ENCODE data around the gene PCDH8.
"Not testable (repeated sequence)": the region's sequence is repeated elsewhere in the genome, so short reads cannot be mapped to it uniquely, and the experiment has no call there.

Gene PCDH8

DNA sequence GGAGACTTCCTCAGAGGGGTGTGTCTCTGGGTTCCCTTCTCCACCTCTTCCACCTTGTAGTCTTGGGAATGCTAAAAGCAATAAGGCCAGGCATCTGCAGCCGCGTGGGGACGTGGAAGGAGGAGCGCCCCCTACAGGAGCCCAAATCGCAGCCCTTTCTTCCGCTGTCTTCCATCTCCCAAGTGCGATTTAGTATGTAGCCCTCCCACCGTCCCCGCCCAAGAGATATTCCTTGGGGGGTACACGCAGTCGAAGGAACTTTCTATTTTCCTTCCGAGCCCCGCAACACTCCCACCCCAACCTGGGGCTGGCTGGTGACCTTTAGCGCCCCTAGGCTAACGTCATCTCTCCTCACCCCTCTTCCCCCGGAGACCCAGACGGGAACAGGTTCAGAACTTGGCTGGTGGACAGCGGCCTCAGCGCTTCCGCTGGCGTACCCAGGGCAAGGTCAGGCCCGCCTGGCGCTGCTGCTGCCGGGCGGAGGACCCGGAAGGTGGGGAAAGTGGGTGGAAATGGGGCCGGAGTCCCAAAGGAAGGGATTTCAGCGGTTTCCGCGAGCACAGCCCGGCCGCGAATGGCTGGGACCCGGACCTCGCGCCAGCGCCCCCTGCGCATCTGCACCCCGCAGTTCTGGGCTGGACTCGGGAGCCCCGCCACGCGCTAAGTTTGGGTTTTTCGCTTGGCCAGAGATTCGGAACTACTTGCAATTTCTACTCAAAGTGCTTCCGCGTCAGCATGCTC lies 2.1 kb upstream of the PCDH8 start:
- no peak for DNase-seq

DNA sequence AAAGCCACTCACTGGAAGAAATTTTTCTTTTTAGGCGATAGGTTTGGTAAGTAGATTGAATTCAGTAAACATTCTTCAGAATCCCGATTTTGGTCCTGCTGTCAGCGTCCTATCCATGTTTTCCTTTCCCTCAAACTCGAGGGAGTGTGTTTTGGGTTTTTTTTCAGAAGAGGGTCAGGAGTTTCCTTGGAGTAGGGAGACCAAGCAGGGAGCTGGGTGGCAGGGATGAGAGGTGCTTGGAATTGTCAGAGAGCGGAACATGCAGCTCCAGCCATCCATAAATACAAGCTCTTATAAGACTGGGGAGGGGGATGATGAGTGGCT lies 1.6 kb upstream of the PCDH8 start:
- DNase-seq: no peak

DNA sequence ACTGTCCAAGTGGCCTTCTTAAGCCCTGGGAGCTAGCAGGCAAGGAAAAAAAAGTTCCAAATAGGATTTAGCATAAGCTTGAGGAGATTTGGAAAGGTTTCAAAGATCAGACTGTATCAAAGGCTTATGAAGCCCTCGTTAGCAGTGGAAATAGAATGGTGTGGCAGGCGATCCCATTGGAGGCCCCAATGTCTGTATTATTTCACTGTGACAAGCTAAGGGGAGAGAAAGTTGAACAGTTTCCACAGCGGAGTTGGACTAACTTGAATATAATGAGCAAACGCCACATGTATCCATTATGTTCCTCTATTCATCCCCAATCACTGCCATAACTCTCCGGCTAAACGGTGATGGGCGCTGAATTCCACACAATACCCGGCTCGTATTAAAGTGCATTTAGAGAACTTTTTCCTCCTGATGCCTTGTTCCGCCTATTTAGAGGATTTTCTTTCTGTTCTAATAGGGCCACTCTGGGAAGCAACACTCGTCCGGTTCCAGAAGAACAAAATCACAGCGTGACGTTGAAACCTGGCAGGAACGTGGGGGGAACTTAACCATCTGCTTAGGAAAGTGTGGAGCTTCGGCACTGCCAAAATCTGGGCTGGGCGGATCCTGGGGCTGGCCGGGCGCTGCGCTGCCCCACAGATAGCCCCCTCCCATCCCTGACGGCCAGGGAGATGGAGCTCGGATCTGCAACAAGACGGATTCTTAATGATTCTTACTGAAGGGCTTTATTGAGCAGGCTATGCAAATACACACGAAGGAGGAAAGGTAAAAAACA lies 1.0 kb upstream of the PCDH8 start:
- no peak for DNase-seq

DNA sequence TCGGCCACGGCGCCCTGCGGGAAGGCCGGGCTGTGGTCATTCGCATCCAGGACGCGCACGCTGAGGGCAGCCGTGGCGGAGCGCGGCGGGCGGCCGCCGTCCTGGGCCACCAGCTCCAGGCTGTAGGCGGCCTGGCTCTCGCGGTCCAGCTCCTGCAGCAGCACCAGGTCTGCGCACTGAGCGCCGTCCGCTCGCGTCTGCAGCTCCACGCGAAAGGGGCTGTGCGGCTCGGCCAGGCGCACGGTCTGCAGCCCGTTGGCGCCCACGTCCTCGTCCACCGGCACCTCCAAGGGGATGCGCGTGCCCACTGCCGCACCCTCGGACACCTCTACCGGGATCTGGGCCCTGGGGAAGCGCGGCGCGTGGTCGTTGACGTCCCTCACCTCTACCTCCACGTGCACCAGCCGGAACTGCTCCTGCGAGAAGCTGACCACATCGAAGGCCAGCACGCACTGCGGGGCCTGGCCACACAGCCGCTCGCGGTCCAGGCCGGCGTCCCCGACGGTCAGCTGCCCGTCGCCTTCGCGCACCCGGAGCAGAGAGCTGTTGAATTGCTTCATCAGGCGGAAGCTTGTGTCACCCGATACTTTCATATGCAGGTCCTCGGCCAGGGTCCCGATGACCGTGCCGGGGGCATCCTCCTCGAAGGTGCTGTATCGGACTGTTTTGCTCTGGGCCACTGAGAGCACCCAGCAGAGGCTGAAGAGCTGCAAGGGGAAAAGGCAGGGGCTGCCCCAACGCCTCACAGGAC lies 583 bp downstream of the PCDH8 start:
- no peak for DNase-seq

DNA sequence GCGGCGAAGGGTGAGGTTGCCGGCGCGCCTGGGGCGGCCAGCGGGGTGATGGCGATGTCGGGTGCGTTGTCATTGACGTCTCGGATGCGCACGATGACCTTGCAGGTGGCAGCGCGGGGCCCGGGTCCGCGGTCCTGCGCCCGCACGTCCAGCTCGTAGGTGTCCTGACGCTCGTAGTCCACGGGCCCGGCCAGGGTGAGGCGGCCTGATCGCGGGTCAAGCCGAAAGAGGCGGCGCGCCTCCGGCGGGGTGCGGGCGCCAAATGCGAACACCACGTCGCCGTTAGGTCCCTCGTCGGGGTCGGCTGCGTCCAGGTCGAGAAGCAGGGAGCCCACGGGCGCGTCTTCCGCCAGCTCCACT lies 1.1 kb downstream of the PCDH8 start:
- DNase-seq: no peak

DNA sequence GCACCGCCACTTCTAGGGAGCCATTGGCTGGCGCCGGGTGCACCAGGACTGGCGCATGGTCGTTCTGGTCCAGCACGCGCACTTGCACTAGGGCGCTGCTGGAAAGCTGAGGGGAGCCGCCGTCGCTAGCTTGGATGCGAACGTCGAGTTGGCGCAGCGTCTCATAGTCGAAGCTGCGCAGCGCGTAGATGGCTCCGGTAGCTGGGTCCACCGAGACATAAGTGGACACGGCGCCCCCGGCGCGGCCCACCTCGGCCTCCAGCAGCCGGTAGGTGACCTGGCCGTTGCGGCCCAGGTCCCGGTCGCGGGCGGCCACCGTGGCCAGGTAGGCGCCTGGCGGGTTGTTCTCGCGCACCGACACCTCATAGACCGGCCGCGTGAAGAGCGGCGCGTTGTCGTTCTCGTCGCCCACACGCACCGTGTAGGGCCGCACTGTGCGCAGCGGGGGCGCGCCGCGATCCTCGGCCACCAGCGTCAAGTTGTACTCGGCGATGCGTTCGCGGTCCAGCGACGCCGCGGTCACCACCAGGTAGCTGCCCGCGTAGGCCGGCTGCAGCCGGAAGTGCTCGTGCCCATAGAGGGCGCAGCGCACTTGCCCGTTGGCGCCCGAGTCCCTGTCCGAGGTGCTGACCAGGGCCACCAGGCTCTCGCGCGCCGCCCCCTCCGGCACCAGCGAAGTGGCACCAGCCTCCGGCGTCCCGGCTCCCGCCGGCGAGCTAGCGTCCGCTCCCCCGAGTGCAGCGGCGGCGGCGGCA lies 1.7 kb downstream of the PCDH8 start:
- DNase-seq: no peak

DNA sequence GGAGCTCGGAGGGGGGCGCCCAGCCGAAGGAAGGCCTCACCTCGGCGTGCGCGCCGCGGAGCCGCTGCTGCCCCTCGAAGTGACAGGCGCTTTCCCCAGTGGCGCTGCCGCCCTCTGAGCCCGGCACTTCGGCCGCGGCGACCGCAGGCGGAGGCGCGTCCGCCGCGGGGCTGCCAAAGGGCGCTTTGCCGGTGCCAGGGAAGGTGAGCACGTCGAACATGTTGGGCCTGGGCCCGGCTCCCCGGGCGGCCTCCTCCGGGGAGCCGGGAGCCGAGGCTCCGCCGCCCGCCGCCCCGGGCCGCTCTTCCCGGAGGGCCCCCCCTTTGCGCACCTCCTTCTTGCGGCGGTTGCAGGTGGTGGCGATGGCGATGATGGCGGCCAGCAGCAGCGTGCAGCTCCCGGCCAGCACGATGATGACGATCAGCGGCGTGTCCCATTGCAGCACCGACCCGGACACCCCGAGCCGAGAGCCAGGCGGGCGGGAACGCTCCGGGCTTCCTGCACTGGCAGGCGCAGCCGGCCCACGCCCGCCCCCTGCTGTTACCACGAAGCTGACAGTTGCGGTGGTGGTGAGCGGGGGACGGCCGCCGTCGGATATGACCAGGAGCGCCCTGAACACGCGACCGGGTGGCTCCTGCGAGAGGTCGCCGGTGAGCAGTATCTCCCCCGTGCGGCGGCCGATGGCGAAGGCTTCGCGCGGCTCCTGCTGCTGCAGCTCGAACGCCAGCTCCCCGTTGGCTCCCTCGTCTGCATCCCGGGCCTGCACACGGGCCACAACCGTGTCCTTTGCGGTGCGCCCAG lies 2.5 kb downstream of the PCDH8 start:
- no peak for DNase-seq

DNA sequence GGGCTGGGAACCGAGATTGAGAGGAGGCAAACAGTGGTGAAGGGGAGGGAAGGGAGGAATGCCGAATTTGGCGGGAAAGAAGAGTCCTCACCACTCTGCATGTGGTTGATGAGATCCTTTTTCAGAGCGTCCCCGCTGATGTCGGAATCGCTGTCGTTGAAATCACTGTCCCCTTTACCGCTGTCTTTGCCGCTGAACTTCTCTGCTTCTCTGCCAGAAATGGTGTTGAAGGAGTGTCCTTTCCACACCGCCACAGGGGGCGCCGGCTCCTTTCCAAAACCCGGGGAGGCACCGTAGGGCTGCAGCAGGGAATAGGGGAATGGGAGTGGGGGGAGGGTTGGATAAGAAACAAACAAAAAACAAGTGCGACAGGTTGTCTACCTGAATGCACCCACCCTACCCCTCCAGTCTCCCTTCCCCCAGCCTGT lies 3.1 kb downstream of the PCDH8 start:
- no peak for DNase-seq

DNA sequence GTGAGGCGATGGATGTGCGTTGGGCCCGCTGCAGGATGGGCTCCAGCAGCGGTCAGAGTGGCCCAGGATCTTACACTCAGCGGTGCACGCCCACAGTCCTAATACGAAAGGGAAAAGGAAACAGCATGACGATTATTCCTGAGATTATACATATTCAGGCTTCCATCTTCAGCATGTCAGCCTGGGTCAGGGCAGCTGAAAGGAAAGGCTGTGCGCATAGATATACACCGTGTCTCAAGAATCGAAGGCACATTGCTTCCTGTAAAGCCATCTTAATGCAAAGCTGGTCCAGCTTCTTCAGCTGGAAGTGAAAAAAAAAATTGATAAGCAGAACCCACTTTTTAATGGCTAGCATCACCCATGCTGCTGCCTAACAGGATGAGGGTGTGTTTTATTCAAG lies 3.6 kb downstream of the PCDH8 start:
- DNase-seq: no peak

DNA sequence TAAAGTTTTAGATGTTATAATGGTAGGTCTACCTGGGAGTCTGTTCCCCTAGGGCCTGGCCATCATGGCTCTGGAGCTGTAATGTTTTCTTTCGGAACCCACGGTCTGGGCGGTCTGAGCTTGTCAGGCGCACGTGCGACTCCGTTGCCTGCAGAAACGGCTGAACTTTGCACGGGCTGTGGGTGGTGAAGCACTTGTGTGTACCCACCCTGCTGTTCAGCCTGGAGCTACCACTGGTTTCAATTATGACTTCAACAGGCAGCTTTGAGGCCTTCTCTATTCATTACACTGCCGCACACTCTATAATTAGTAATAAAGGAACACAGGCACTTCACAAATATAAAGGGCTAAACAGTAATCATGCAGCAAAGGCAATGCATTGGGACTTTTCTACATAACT lies 6.0 kb downstream of the PCDH8 start:
- no peak for DNase-seq

DNA sequence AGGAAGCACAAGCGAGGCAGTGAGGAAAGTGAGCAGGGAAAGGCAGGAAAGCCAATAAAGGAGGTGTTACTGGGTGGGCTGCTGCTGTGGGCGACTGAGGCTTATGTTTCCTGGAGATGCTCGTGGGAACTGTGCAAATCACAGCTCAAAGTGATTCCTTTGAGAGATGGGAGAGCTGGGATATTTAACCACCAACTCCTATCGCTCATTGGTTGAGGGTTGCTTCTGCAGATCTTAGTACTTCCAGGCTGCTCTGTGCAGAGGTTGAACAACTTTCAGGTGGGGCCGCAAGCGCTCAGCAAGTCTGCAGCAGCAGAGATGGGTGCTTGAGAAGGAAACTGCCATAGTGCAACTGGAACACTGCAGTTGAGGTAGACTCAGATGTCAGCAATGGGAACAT lies 8.4 kb downstream of the PCDH8 start:
- no peak for DNase-seq

DNA sequence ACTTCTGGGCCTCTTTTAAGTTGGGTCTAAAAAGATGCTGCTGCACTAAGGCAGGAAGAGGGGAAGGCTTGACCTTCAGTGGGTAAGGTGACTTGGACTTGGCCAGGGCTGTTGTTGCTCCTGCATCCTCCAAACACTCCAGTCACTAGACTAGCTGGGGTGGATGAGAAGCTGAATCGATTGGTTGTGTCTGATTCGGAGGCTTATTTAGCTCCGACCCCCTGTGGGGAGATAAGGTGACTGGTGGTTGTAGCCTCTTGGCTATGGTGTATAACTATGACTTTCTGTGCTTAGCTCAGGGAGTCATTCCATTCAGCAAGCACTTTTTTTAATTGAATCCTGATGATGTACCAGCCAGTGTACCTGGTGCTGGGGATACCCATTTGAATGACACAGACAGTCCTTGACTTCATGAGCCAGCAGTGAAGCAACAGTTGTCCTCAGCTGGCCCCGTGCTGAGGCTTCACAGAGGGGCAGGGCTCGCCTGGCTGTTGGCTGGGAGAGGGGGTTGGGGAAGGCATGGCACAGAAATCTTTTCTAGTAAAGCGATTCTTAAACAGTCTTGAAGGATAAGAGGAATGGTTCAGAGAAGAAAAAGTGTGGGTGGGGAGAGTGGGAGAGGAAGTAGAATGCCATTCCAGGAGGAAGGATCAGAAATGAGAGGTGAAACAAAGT lies 9.9 kb downstream of the PCDH8 start:
- no peak for DNase-seq

DNA sequence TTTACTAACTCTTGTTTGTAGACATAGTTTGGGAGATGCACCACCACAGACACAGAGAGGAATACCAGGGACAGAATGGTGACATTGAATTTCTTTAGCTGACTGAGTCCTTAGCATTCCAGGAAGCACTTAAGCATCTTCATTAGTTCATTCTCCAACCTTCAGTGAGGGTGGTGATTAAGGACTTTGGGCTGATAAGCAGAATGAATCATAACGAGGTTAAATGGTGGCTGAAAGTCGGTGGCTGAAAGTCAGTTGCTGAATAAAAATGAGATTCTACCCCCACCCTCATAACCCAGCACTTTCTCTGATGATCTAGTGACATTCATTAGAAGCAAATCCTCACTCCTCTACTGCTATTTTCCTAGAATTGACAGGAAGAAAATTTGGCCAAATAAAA lies 10.6 kb downstream of the PCDH8 start:
- DNase-seq: no peak

DNA sequence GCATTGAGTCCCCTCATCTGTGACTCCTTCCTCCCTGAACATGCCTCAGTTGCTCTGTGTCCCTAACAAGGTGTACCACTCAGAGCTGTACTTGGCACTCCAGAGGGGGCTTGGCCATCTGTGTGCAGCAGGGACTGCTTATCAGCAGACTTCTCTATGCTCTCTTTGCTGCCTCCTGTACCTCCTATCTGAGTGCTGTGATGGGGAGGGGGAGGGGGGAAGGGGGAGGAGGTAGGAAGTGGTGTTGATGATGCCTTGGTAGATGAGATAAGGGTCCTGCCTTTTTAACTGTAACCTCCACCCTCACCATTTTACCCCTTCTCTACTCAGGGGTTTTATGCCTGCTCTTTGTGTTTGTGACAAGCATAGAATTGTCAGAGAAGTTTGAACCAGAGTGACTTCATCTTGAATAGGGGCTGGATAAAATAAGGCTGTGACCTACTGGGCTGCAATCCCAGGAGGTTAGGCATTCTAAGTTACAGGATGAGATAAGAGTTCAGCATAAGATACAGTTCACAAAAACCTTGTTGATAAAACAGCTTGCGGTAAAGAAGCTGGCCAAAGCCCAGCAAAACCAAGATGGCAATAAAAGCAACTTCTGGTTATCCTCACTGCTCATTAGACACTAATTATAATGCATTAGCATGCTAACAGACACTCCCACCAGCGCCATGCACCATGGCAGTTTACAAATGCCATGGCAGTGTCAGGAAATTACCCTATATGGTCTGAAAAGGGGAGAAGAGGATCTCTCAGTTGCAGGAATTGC lies 13.2 kb downstream of the PCDH8 start:
- no peak for DNase-seq

DNA sequence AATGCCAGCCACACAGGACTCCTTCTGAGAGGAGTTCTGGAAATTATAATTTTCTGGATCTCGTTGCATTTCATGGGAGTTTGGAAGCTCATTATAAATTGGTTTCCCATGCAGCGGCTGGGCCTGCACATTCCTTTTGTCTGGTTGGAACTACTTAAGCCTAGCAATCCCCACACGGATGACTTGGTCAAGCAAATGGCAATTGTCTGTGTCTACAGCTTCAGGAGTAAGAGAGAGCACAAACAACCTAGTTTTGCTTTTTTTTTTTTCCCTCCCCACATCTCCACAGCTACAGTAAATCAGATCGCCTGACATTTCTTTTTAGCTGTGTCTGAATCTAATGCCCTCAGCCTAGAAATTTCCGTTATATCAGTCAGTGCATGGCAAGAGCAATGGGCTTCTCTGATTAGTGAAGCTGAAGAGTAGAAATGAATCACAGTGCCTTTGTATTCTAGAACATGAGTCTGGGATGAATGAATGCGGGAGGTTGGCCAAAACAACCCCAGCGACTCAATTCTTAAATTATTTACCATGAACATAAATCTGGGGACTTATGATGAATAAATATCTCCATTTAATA lies 15.1 kb downstream of the PCDH8 start:
- no peak for DNase-seq

DNA sequence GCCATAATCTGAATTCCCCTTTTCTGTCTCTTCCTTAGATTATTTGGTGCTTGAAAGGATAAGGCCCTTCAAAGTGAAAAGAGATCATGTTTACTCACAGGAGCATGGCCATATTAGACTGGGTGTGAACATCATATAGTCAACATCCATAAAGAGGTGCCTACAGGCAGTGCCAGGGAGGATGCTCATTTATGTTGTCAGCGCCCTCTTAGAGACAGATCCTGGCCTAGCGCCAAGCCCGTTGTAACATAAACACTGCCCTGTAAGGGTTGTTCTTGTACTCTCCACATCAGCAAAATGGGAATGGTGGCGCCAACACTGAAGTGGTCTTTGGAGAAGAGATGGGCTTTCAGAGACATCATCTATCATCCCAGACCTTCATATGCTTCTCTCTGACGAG lies 16.1 kb downstream of the PCDH8 start:
- DNase-seq: no peak

DNA sequence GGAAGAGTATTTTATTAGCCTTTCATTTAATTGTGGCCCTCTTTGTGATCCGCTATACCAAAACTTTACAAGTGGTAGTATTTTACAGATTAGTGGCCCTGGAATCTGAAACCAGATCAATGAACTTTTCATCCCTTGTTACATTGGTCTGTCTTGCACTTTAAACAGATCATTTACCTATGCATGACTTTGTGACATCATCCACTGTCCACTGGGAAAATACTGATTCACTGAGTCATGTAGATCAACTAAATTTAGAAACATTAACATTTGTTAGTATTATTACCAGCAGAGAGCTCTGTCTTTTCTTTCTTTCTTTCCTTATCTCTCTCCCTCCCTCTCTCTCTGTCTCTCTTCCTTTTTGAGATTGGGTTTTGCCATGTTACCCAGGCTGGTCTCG lies 17.5 kb downstream of the PCDH8 start:
- DNase-seq: no peak

DNA sequence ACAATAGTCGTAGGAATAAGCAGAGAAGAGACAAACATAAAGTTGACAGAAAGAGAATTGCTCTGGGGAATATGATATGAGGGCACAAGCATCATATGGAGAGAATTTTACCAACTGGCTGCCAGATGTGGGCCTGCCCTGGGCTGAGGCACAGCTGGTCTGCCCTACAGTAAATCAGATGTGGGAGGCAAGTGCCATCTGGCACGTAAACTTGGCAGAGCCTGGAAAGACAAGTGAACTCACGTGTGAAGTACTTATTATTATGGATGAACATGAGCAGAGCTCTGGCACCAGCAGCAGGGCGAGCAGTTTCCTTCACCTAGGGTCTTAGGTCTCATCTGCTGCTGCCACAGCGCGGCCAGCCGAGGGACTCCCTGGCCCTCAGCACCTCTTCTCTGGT lies 20.6 kb downstream of the PCDH8 start:
- DNase-seq: no peak

DNA sequence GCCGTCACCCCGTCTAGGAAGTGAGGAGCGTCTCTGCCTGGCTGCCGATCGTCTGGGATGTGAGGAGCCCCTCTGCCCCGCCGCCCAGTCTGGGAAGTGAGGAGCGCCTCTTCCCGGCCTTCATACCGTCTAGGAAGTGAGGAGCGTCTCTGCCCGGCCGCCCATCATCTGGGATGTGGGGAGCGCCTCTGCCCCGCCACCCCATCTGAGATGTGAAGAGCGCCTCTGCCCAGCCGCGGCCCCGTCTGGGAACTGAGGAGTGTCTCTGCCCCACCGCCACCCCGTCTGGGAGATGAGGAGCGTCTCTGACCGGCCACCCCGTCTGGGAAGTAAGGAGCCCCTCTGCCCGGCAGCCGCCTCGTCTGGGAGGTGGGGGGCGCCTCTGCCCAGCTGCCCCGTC lies 30.6 kb downstream of the PCDH8 start:
- DNase-seq: not testable (repeated sequence)

DNA sequence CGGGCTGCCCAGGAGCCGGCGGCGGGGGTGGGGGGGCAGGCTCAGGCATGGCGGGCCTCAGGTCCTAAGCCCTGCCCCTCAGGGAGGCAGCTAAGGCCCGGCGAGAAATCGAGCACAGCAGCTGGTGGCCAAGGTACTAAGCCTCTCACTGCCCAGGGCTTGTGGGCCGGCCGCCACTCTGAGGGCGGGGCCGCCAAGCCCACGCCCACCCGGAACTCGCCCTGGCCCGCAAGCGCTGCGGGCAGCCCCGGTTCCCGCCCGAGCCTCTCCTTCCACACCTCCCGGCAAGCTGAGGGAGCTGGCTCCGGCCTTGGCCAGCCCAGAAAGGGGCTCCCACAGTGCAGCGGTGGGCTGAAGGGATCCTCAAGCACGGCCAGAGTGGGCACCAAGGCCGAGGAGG lies 33.1 kb downstream of the PCDH8 start:
- DNase-seq: no peak

DNA sequence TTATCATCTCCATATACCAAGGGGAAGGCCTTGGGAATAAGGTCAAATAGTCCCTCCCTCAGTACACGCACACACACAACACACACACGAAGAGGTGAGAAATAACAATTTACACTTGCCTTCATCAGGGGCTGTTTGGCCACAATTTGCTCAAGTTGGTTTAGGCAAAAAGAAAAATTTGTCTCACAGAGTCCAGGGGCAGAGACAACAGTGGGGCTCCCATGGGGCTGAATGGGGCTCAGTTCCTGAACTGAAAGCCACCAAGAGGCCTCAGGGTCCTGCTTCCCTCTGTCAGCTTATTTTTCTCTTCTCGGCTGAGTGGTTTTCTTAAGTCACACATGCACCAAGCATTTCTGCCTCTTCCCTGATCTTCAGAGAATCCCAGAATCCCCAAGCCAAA lies 35.5 kb downstream of the PCDH8 start:
- no peak for DNase-seq
